HG03571 (cell line): Measurements from ENCODE around the gene ACSF2.
"Not testable (repeated sequence)": the region's sequence is repeated elsewhere in the genome, so short reads cannot be mapped to it uniquely, and the experiment has no call there.

Experiments used
- ATAC-seq: cut with Tn5 transposase; IDR thresholded peaks from one replicate; pipeline ENCODE4 v1.9.1; 2021; ENCODE audit not compliant: unreplicated experiment

The ACSF2 gene

GRCh38 chr17:50475775-50476544 lies 49.9 kb downstream of the ACSF2 start:
- ATAC-seq = not testable (repeated sequence)

GRCh38 chr17:50476545-50477315 lies 50.7 kb downstream of the ACSF2 start:
- no peak for ATAC-seq

- ATAC-seq = no peak
These were observed 52.0 kb downstream of the ACSF2 start for GRCh38 chr17:50477976-50478375.

GRCh38 chr17:50478391-50479381 lies 52.7 kb downstream of the ACSF2 start, which contains the start of gene RSAD1:
RSAD1 (plus strand) TSS chr17:50478860; CDS start chr17:50478885, 25 bp downstream.
- peak; percentile 90 for ATAC-seq

- ATAC-seq = no peak
These were observed 53.6 kb downstream of the ACSF2 start for GRCh38 chr17:50479522-50480141.

GRCh38 chr17:50480142-50480764 lies 54.2 kb downstream of the ACSF2 start:
- no peak for ATAC-seq

- ATAC-seq = no peak
These were observed 55.0 kb downstream of the ACSF2 start for GRCh38 chr17:50480854-50481490.

GRCh38 chr17:50481648-50482047 lies 55.6 kb downstream of the ACSF2 start:
- no peak for ATAC-seq

- ATAC-seq = no peak
These were observed 56.1 kb downstream of the ACSF2 start for GRCh38 chr17:50482110-50482509.

GRCh38 chr17:50482516-50482915 lies 56.5 kb downstream of the ACSF2 start:
- ATAC-seq = no peak

GRCh38 chr17:50483266-50483665 lies 57.2 kb downstream of the ACSF2 start:
- ATAC-seq = no peak

GRCh38 chr17:50484386-50485155 lies 58.6 kb downstream of the ACSF2 start:
- no peak for ATAC-seq

- no peak for ATAC-seq
These were observed 61.4 kb downstream of the ACSF2 start for GRCh38 chr17:50487213-50488096.

GRCh38 chr17:50488880-50489279 lies 62.9 kb downstream of the ACSF2 start:
- ATAC-seq = no peak

GRCh38 chr17:50491505-50491904 lies 65.5 kb downstream of the ACSF2 start:
- no peak for ATAC-seq

GRCh38 chr17:50492214-50492613 lies 66.2 kb downstream of the ACSF2 start:
- no peak for ATAC-seq

- no peak for ATAC-seq
These were observed 67.7 kb downstream of the ACSF2 start for GRCh38 chr17:50493744-50494143.
